Epidermal melanocyte (primary cell): ENCODE data around the gene ASPN.

Source experiments
- DNase-seq: peaks from one replicate; pipeline ENCODE4 v3.0.0; 2011; ENCODE audit warnings: low spot score; ENCODE audit not compliant: insufficient read length

Gene ASPN

GRCh38 chr9:92482329-92482728 lies at the start of gene ASPN:
Gene ASPN, minus strand, starts transcription at chr9:92482506.
- no peak for DNase-seq

GRCh38 chr9:92530893-92531292 lies 48.6 kb upstream of the ASPN start:
- DNase-seq = no peak

- no peak for DNase-seq
Measured at GRCh38 chr9:92529124-92529523, 46.8 kb upstream of the ASPN start.

GRCh38 chr9:92528522-92528849 lies 46.2 kb upstream of the ASPN start:
- DNase-seq = no peak

- no peak for DNase-seq
Measured at GRCh38 chr9:92527832-92528521, 45.7 kb upstream of the ASPN start.

- DNase-seq = no peak
Measured at GRCh38 chr9:92527291-92527828, 45.1 kb upstream of the ASPN start.

- no peak for DNase-seq
Measured at GRCh38 chr9:92525306-92525705, 43.0 kb upstream of the ASPN start.

- no peak for DNase-seq
Measured at GRCh38 chr9:92524881-92525280, 42.6 kb upstream of the ASPN start.

- DNase-seq = no peak
Measured at GRCh38 chr9:92522983-92523970, 41.0 kb upstream of the ASPN start.

- no peak for DNase-seq
Measured at GRCh38 chr9:92520837-92521236, 38.5 kb upstream of the ASPN start.

- DNase-seq = no peak
Measured at GRCh38 chr9:92518199-92518598, 35.9 kb upstream of the ASPN start.

- DNase-seq = no peak
Measured at GRCh38 chr9:92517046-92517445, 34.7 kb upstream of the ASPN start.

GRCh38 chr9:92516521-92516920 lies 34.2 kb upstream of the ASPN start:
- no peak for DNase-seq

GRCh38 chr9:92514635-92515034 lies 32.3 kb upstream of the ASPN start:
- DNase-seq = no peak

- no peak for DNase-seq
Measured at GRCh38 chr9:92513349-92513748, 31.0 kb upstream of the ASPN start.

GRCh38 chr9:92512622-92513021 lies 30.3 kb upstream of the ASPN start:
- DNase-seq = no peak

GRCh38 chr9:92510747-92511146 lies 28.4 kb upstream of the ASPN start:
- no peak for DNase-seq

- DNase-seq = no peak
Measured at GRCh38 chr9:92509050-92509449, 26.7 kb upstream of the ASPN start.

- DNase-seq = no peak
Measured at GRCh38 chr9:92508018-92508820, 25.9 kb upstream of the ASPN start.

GRCh38 chr9:92507496-92507895 lies 25.2 kb upstream of the ASPN start:
- DNase-seq = no peak

GRCh38 chr9:92507005-92507404 lies 24.7 kb upstream of the ASPN start:
- no peak for DNase-seq
